GM21528 (cell line): ENCODE measurements around the gene AHCYL2.
"Not testable (repeated sequence)": the region's sequence is repeated elsewhere in the genome, so short reads cannot be mapped to it uniquely, and the experiment has no call there.

Source experiments
- ATAC-seq: cut with Tn5 transposase; IDR thresholded peaks from one replicate; pipeline ENCODE4 v1.9.1; 2021; ENCODE audit warnings: mild to moderate bottlenecking, moderate library complexity; ENCODE audit not compliant: unreplicated experiment, low FRiP score

AHCYL2 gene

DNA sequence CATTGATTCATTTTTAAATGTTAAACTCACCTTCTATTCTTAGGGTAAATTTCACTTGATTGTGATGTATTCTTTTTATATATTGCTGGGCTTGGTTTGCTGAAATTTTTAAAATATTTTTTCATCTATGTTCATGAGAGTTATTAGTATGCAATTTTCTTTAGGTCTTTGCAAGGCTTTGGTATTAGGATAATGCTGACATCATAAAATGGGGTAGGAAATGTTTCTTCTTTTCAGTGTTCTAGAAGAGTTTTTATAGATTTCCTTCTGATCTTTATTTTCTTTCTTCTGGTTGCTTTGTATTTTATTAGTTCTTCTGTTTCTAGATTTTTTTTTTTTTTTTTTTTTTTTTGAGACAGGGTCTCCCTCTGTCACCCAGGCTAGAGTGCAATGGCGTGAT lies 56.3 kb downstream of the AHCYL2 start:
- ATAC-seq = no peak

DNA sequence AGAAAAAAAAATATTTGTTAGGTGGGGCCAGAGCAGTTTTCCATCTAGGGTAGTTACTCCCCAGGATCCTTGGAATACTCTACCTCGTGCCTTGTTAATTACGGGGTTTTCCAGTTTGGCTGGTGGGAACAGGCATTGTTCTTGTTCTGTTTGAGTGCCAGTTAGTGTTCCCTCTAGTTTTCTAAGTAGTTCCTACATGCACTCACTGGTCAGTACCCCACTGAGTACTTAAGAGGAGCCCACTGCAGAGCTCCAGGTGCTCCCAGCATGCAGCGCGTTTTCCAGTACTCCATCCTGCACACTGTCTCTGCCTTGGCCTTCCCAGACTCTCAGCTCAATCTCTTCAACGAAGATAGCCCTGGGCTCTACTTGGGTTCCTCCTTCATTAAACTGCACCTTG lies 58.0 kb downstream of the AHCYL2 start:
- no peak for ATAC-seq

DNA sequence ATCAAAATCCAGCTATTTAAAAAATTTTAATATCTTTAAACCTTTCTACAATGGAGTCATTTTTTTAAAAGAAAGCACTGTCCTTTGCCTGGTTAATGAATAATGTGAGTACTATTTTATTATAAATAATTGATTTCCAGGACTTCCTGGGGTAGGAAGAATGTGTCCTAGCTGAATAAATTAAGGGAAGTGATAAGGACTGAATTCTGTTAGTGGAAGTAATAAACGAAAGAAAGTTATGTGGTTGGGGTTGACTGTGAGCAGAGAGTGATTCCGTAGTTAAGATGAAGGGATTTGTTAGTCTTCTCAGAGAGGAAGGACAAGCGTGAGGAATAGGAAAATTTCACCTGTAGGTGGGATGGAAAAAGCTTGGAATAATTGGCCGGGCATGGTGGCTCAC lies 59.1 kb downstream of the AHCYL2 start:
- no peak for ATAC-seq

DNA sequence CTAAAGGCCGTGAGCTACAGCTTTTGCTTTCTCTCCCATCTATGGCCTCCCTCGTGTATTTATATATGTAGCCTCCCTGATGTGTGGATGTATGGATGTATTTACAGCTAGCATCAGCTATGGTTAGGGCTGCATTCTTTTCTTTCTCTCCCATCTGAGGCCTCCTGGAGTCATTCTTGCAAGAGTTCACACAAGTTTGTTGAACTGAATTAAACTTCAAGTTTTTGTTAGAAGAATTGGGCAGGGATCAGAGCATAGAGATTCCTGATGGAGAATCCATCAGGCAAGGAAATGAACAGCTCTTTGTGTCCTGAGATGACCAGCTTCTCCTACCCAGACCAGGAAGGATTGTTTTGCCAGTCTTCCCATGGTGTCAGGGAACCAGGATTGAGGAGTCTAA lies 60.3 kb downstream of the AHCYL2 start:
- ATAC-seq = no peak

DNA sequence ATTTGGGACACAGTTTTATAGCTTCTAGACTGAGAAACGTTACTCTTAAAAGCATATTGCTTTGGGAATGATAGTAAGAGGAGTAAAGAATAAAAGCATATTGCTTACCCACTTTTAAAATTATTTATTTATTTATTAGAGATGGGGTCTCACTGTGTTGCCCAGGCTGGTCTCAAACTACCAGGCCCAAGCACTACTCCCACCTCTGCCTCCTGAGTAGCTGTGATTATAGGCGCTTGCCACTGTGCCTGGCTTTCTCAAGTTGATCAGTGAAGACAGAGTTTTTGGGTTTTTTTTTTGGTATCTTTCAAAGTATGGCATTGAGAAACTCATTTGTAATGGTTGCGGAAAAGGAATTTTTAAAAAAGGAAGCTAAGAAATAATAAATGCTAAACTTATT lies 68.0 kb downstream of the AHCYL2 start:
- ATAC-seq = no peak

DNA sequence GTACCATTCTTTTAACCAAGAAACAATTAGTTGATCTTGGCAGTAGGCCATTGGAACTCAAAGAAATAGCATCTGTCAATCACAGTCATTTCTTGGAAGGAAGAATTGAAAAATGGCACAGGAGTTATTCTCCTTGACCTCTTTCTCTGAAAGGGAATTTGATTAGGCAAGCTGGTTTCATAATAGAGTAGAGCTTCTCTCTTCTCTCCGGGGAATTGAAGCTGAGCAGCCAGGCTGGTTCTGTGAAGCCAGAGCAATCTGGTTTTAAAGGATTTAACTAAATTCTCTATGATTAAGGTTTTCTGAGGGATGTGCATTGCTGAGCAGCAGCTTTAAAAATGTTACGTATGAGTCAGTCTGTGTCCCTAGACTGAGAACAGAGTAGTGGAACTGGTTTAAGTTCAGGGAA lies 70.2 kb downstream of the AHCYL2 start:
- ATAC-seq = no peak

DNA sequence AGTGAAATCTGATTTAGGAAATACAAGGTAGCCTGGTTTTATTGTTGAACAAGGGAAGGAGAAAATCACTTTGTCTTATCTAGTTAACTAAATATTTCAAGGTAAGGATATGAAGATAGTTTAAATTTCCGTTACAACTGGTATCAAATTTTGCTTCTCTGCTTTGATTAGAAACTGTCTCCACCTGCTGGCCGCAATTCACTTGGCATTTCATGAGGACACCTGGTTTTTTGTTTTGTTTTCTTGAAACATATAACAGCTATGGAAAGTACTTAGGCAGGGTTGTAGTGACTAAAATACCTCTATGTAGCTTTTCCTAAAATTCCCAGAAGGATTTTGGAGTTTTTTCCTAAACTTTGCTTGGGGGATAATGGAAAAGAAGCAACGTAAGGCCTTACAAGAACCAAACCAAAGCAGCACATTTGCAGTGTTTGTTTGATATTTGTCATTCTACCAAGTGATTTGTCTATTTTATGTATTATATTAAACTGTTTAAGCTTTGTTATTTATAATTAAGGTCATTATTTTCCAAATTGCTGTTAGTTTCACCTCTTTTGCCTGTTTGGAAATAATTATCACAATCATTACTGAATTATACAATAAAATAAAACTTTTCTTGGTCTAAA lies 73.6 kb downstream of the AHCYL2 start:
- ATAC-seq = no peak

DNA sequence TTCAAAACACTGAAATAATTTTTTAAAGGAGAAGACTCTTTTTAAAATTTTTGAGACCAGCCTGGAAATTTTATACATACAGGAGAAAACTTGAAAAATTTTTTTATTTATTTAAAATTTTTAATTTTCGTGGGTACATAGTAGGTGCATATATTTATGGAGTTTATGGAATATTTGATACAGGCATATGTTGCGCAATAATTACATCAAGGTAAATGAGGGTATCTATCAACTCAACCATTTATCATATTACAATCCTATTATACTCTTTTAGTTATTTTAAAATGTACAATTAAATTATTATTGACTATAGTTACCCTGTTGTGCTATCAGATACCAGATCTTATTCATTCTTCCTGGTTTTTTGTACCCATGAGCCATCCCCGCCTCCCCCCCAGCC lies 75.1 kb downstream of the AHCYL2 start:
- ATAC-seq = no peak

DNA sequence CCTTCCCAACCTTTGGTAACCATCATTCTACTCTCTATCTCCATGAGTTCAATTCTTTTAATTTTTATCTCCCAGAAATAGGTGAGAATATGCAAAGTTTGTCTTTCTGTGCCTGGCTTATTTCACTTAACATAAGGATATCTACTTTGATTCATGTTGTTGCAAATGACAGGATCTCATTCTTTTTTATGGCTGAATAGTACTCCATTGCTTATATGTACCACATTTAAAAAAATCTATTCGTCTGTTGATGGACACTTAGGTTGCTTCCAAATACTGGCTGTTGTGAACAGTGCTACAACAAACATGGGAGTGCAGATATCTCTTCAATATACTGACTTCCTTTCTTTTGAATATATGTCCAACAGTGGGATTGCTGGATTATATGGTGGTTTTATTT lies 75.5 kb downstream of the AHCYL2 start:
- not testable (repeated sequence) for ATAC-seq

DNA sequence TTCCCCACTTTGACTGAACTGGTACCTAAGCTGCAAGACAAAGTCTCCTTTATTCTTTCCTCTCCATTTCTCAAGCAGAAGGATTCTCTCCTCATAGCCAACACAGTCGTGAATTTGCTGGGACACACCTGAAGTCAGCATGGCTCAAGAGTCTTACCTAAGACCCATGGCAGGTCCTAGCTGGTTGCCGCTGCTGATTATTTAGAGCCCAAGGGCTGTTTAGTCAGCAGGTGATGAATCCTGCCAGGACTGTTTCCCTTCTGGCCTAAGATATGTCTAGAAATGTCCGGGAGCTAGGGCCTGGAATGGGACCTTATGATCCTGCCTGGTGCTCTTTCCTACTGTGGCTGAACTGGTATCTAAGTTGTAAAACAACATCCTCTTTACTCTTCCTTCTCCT lies 82.8 kb downstream of the AHCYL2 start:
- ATAC-seq = no peak

DNA sequence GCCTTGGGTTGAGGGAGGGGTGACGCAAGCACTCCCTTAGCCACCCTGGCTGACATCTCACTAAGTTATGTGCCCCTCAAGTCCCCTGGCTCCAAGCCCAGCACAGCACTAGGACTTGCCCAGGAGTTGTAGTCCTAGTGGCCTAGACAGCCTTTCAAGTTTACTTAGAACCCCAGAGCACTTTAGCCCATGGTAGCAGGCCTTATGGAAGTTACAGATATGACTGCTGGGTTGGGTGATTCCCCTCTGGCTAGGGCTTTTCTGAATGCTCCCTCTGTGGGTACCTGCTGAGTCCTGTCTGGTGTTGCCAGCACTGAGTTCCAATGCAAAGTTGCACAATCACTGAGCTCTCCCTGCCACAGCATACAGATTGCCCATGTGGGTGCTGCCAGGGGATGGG lies 83.2 kb downstream of the AHCYL2 start:
- ATAC-seq = no peak

DNA sequence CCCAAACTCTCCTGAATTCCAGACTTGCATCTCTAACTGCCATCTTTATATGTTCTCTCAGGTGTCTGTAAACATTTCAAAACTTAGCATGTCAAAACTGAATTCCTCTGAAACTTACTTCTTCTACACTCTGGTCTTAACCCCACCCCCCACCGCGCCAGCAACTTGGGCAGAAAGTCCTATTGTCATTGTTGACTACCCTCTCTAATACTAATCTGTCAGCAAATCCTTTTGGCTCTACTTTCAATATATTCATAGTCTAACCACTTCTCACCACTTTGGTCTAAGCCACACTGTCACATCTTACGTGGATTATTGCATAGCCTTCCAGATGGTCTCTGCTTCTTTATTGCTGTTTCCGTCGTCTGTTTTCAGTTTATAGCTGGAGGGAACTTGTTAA lies 86.6 kb downstream of the AHCYL2 start:
- no peak for ATAC-seq

DNA sequence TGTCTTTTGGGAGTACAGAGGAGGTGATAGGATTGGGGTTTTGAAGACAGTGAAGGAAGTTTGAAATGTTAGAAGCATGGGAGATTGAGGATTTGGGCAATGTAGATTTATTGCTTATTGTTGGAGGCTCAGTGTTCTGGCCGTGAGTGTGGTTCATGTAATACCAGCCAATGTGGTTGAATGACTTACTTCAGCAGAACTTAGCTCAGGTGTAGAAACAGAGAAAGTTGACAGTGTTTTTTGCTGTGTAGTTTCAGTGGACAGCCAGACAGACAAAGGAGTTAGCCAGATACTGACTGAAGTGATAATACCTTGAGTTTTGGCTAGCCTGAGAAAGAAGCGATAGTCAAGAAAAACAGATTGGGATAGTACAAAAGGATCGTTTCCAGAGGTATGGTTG lies 88.5 kb downstream of the AHCYL2 start:
- no peak for ATAC-seq

DNA sequence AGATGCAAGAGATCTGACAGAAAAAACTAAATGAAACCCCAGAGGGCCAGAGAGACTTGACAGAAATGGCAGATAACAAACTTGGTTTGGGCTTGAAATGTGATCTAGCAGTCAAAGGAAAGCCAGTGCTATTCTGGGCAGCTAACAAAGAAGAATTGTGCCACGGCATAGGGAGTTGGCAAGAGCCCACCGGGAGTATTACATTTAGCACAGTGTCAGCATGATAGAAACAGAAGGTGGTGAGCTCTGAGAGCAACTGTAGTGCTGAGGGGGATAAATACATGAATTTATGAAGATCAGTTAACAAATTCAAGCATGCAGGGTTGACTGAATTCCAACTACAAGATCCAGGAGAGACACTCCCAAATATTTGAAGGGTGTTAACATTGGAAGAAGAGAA lies 91.1 kb downstream of the AHCYL2 start:
- ATAC-seq = no peak

DNA sequence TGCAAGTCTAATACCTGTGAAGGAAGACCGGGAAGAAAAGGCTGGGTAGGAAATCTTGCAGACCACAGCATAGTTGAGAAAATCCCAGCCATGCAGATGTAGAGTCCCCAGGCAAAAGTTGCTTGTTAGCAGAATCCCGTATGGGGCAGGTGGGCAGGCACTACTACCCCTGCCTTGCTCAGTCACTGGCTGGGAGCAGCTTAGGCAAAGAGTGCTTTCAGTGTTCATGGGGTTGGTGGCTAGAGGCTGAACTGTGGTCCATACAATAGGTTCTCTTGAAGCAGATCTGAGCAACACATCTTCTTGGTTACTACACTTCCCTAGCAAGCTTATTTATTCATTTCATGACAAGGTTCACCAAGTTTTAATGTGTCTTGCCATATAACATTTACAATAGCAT lies 92.6 kb downstream of the AHCYL2 start:
- ATAC-seq = no peak

DNA sequence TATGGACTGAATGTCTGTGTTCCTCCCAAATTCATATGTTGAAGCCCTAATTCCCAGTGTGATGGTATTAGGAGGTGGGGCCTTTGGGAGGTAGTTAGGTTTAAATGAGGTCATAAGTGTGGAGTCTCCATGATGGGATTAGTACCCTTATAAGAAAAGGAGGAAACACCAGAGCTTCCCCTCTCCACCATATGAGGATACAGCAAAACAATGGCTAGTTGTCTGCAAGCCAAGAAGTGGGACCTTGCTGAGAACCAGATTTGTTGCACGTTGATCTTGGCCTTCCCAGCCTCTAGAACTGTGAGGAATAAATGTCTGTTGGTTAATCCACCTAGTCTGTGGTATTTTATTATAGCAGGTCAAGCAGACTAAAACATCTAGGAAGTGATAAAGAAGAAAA lies 102.2 kb downstream of the AHCYL2 start:
- no peak for ATAC-seq

DNA sequence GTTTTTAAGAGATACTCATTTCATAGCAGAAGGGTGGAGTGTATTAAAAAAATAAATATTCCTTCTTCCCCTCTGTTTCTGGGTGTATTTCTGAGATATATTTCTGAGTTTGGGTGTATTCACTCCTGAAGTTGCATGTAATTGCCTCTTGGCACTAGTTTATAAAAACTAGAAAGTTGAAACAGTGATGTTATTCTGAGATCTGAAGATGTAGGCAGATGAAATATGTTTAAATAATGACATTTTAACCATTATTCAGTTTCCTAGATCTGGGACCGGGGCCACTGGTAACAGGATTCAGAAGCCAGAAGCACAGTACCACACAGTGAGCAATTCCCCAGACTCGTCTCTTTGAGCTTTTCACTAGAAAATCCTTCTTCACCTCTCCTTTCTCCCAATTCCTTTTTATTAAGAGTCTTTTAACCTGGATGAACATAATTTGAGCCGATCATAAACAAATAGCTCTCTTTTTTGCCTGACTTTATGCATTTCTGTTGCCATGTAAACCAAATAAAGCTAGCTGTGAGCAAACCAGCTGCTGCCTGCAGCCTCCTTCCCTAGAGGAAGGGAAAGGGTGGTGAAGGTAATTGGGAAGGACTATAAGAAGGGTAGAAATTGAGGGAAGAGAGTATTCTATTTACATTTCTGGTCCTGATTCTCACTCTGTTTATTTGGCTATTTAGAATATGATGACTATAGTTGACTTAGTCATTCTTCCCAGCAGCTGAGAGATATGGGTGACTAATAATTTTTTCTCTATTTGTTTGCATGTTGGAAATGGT lies 107.6 kb downstream of the AHCYL2 start:
- ATAC-seq = no peak

DNA sequence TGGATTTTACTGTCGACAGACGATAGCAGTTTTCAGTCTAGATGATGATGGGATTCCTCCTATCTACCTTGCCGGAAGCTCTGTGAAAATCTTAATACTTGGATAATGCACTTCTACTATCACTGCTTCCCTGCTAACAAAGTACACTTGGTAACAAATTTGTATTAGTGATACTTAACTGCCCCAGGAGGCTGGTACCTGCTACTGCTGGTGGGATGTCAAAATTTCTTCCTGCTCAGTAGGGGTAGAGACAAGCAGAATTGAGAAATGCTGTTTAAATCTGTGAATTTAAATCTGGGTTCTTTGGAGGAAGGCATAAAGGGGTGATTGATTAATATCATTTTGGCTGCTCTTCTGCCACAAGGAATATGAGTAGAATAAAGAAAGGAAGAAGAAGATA lies 109.6 kb downstream of the AHCYL2 start:
- no peak for ATAC-seq

DNA sequence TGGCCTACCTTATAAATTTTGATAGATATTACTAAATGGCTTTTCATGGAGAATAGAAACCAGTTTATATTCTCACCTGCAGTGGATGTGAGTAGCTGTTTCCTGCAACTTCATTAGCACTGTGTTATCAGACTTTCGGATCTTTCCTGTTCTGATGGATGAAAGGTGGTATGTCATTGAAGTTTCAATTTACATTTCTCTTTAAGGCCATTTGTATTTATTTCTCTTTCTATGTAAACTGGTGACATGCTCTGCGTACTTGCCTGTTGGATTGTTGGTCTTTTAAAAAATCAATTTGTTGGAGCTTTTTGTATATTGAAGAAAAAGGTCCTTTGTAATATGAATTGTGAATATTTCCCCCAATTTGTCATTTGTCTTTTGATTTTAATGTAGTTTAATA lies 113.6 kb downstream of the AHCYL2 start:
- ATAC-seq = no peak

DNA sequence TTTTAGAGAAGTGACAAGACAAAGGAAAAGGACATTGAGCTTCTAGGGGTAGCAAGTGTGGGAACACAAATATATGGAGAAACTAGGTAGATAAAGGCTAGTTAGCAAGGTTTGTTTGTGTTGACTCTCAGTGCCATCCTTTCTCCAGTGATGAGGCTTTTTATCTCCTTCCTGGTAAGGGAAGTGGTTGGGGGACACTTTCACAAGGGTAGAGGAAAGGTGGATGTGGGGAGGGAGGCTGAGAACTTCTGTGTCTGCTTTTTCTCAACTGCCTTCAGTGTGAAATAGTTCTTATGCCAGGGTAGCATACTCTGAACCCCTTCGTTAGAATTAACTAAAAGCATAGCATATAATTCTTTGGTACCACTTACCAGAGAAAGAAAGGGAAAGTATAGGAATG lies 116.4 kb downstream of the AHCYL2 start:
- no peak for ATAC-seq

DNA sequence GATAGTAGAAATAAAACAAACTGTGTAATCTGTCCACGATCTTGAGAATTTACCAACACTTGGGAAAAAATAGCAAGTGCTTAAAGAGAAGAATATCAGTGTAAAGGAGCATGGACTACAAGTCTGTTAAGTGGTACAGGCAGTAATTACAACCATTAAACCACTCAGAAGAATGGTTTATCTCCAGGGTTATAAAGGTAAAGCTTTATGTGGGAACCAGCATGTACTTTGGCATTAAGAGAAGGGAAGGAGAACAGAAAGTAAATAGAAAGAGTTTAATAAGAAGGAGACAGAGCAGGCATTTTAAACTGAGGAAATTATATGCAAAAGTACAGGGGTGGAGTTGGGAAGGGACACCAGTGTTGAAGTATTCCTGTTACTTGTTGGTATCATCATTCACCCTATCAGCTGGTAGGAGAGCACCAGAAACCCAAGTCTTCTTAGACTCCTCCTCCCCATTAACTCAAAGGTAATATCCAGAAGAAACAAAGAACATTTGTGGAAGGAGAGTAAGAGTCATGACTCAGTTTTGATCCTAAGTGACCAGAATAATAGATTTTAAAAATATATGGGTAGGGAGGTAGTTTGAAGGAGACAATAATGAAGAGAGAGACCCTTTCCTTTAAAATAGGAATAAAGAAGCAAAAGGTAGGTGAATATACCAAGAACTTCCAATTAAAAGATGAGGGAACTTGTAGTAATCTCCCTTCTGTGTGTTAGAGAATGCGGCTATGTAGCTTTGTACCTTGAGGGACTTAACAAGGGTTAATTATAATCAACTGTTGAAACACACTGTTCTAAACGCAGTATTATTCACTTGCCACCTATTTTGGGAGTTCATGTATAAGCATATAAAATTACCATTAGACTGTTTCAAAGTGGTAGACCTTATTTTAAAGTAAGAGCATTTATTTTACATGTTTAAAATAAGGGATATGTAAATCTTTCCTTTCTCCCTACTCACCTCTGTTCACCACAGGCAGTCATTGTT lies 117.3 kb downstream of the AHCYL2 start:
- no peak for ATAC-seq
